IMR-90 (cell line): ENCODE data around the gene PKD2L1. TPM values are rescaled to one million over a fixed set of nuclear protein-coding genes. Genes with fewer than 3 reads are reported as not detected.

Experiments used
- ATAC-seq: fragments of 200-7000 bp; cut with Tn5 transposase; 2 replicates; pipeline ENCODE4 v1.9.1; 2020; ENCODE audit warnings: low read depth, mild to moderate bottlenecking, moderate library complexity
- BruUV-seq: library from RNA; stranded (reverse); fragments of 400-500 nt; replicated peaks from 2 replicates; lab custom pipeline; 2021; lab: Mats Ljungman, UMichigan
- CTCF ChIA-PET: fragments of 300-600 bp; formaldehyde crosslinking; extraction: SDS; loops from one replicate; lab custom pipeline; 2021; ENCODE audit warnings: antibody characterized with exemption; lab: Yijun Ruan, JAX
- POLR2A ChIA-PET: fragments of 300-600 bp; sonication (Branson Sonifier 250); formaldehyde crosslinking; loops from one replicate; lab custom pipeline; 2022; ENCODE audit warnings: antibody characterized with exemption; ENCODE audit not compliant: unreplicated experiment; lab: Charles Lee
- DNase-seq: peaks from one replicate; pipeline ENCODE4 v3.0.0; 2013
- H2AFZ ChIP-seq: replicated peaks from 2 replicates; pipeline ENCODE3; 2013; ENCODE audit warnings: low read length, mild to moderate bottlenecking; ENCODE audit not compliant: poor library complexity
- H2AK5ac ChIP-seq: 2 replicates; pipeline ENCODE4 v1.6.1; 2013; ENCODE audit warnings: low read depth, low read length, inconsistent platforms
- H2AK9ac ChIP-seq: replicated peaks from 2 replicates; pipeline ENCODE3; 2013; ENCODE audit warnings: mild to moderate bottlenecking, low read depth, low read length, moderate library complexity; ENCODE audit not compliant: poor library complexity
- H2BK120ac ChIP-seq: 2 replicates; pipeline ENCODE4 v1.6.1; 2013; ENCODE audit warnings: low read depth, low read length, inconsistent platforms
- H2BK15ac ChIP-seq: 3 replicates; pipeline ENCODE4 v1.6.1; 2013; ENCODE audit warnings: low read depth, low read length, inconsistent platforms
- H2BK20ac ChIP-seq: 2 replicates; pipeline ENCODE4 v1.6.1; 2013; ENCODE audit warnings: low read depth, mild to moderate bottlenecking, inconsistent platforms, low read length, moderate library complexity
- H2BK5ac ChIP-seq: 2 replicates; pipeline ENCODE4 v1.6.1; 2013; ENCODE audit warnings: mild to moderate bottlenecking, low read depth, low read length, inconsistent platforms; ENCODE audit not compliant: poor library complexity, severe bottlenecking
- H3K14ac ChIP-seq: replicated peaks from 2 replicates; pipeline ENCODE4 v1.6.1; 2013; ENCODE audit warnings: low read depth, low read length, inconsistent platforms
- H3K18ac ChIP-seq: 2 replicates; pipeline ENCODE4 v1.6.1; 2013; ENCODE audit warnings: low read depth, low read length, control low read depth
- H3K23ac ChIP-seq: 2 replicates; pipeline ENCODE4 v1.6.1; 2013; ENCODE audit warnings: low read depth, low read length, inconsistent platforms
- H3K27ac ChIP-seq: 2 replicates; pipeline ENCODE4 v1.5.1; 2013; ENCODE audit warnings: mild to moderate bottlenecking, control low read depth, low read length; ENCODE audit not compliant: insufficient read depth
- H3K27me3 ChIP-seq: 2 replicates; pipeline ENCODE4 v1.6.1; 2013; ENCODE audit warnings: low read length; ENCODE audit not compliant: control insufficient read depth, insufficient read depth
- H3K36me3 ChIP-seq: 2 replicates; pipeline ENCODE4 v1.6.1; 2013; ENCODE audit warnings: low read length, mixed read lengths; ENCODE audit not compliant: control insufficient read depth, insufficient read depth
- H3K4ac ChIP-seq: 2 replicates; pipeline ENCODE4 v1.6.1; 2013; ENCODE audit warnings: low read depth, low read length, inconsistent platforms
- H3K4me1 ChIP-seq: 2 replicates; pipeline ENCODE4 v1.6.1; 2013; ENCODE audit warnings: low read length, mixed read lengths; ENCODE audit not compliant: control insufficient read depth, insufficient read depth
- H3K4me2 ChIP-seq: 2 replicates; pipeline ENCODE4 v1.6.1; 2013; ENCODE audit warnings: low read depth, mild to moderate bottlenecking, control low read depth, low read length, moderate library complexity
- H3K4me3 ChIP-seq: 2 replicates; pipeline ENCODE4 v1.5.1; 2013; ENCODE audit warnings: low read depth, mild to moderate bottlenecking, control low read depth, low read length, moderate library complexity; ENCODE audit not compliant: insufficient read depth
- H3K56ac ChIP-seq: 2 replicates; pipeline ENCODE4 v1.6.1; 2013; ENCODE audit warnings: low read length, inconsistent platforms; ENCODE audit not compliant: insufficient read depth; ENCODE audit errors: extremely low read depth
- H3K79me1 ChIP-seq, 2 experiments: 2 replicates each; pipeline ENCODE4 v1.6.1; 2013; ENCODE audit warnings: low read length in 2 of 2, inconsistent platforms in 1 of 2, low read depth in 1 of 2
- H3K9ac ChIP-seq: 2 replicates; pipeline ENCODE4 v1.6.1; 2013; ENCODE audit warnings: low read depth, low read length, control low read depth
- H3K9me1 ChIP-seq: 2 replicates; pipeline ENCODE4 v1.6.1; 2013; ENCODE audit warnings: low read length, inconsistent platforms; ENCODE audit not compliant: insufficient read depth
- H3K9me3 ChIP-seq: 2 replicates; pipeline ENCODE4 v1.6.1; 2013; ENCODE audit warnings: low read length; ENCODE audit not compliant: control insufficient read depth, insufficient read depth
- H4K20me1 ChIP-seq: 2 replicates; pipeline ENCODE4 v1.6.1; 2013; ENCODE audit warnings: low read length, inconsistent platforms; ENCODE audit not compliant: insufficient read depth
- H4K5ac ChIP-seq: 2 replicates; pipeline ENCODE4 v1.6.1; 2013; ENCODE audit warnings: mild to moderate bottlenecking, low read depth, low read length, control low read depth
- H4K8ac ChIP-seq, 2 experiments: 2 replicates each; pipeline ENCODE4 v1.6.1; 2013; ENCODE audit warnings: low read depth in 2 of 2, low read length in 2 of 2, control low read depth in 1 of 2, inconsistent platforms in 1 of 2
- H4K91ac ChIP-seq: 2 replicates; pipeline ENCODE4 v1.6.1; 2013; ENCODE audit warnings: low read depth, low read length, inconsistent platforms; ENCODE audit not compliant: insufficient read depth
- RCOR1 ChIP-seq: IDR thresholded peaks from 2 replicates; pipeline ENCODE4 v1.6.1; 2012; ENCODE audit warnings: mild to moderate bottlenecking, low read length, improper control_type of control experiment; ENCODE audit not compliant: insufficient replicate concordance
- WGBS, 2 experiments: methylation state at CpG; one replicate each; pipeline versions ENCODE4 v1.1.5 to v1.1.7; 2013; ENCODE audit warnings: missing lambda C conversion rate in 2 of 2; ENCODE audit not compliant: insufficient read length in 1 of 2; ENCODE audit errors: extremely low coverage in 2 of 2; 5-methylcytosine and 5-hydroxymethylcytosine counted together
- dilution Hi-C: fragments of 300-500 bp; cut with HindIII; formaldehyde crosslinking; loops from one replicate; pipeline ENCODE4 v1.14.3; 2018; ENCODE audit warnings: low sequenced_read_pairs; ENCODE audit not compliant: unreplicated experiment
- in situ Hi-C: fragments of 300-500 bp; cut with MboI; formaldehyde crosslinking; loops from 3 replicates; pipeline ENCODE4 v1.14.3; 2019; ENCODE audit warnings: low sequenced_read_pairs, inconsistent platforms, mixed read lengths
- intact Hi-C: fragments of 100-400 bp; cut with micrococcal nuclease; formaldehyde crosslinking; loops from 2 replicates; pipeline ENCODE4 v1.10.0; 2022
- polyA plus RNA-seq, 3 experiments: library from polyadenylated mRNA; depleted of rRNA; stranded (reverse); fragments of >200 nt; gene quantifications; 2 replicates each; pipeline ENCODE4 v1.2.3, GENCODE V29; 2012; ENCODE audit warnings: low replicate concordance in 1 of 3
- total RNA-seq: library from RNA; depleted of rRNA; stranded (reverse); fragments of >200 nt; gene quantifications from 2 replicates; pipeline ENCODE4 v1.2.3, GENCODE V29; 2012

Gene PKD2L1
- total and polyA plus RNA-seq, 2 of the 4 experiments (the other 2 are of a cell fraction) = not detected

- no peak overlapping the region for H3K23ac ChIP-seq
- in situ Hi-C loops (loop anchor here (25.0 kb wide), 1 partner anchor 538 kb away; no protein-coding TSS in a partner anchor), dilution Hi-C loops (no loop called here), intact Hi-C loops (no loop called here)
- H3K27ac ChIP-seq = no peak overlapping the region
- WGBS, 2 experiments = 60% methylated on average over 1 of the region's 3 CpGs; no CpG with 5 or more reads in 1 of the 2 experiments
- no peak overlapping the region for H3K14ac ChIP-seq
- no peak overlapping the region for H3K18ac ChIP-seq
- DNase-seq (no peak), ATAC-seq (no peak)
- H3K4ac ChIP-seq = no peak overlapping the region
- no peaks in the 10 kb centered on the region for H3K27me3 ChIP-seq
- H3K9me1 ChIP-seq = peaks cover 15% of the 10 kb centered on the region
- no peak overlapping the region for H4K5ac ChIP-seq
- peaks cover 43% of the 10 kb centered on the region; the same call in 1 of the 2 replicates for H4K20me1 ChIP-seq
- BruUV-seq = no TSS peak
- no peak overlapping the region for H2AK9ac ChIP-seq
- peaks cover 12 to 61% of the 10 kb centered on the region in 2 experiments for H3K79me1 ChIP-seq
- no peaks in the 10 kb centered on the region for H3K9me3 ChIP-seq
- H3K36me3 ChIP-seq = peaks cover 41% of the 10 kb centered on the region
- no peak overlapping the region for H3K9ac ChIP-seq
- no peak for TF ChIP-seq RCOR1
- H3K4me1 ChIP-seq = peaks cover 14% of the 10 kb centered on the region
- ChIA-PET CTCF (interaction anchor here (2.6 kb wide), 1 partner anchor 84 kb away, joined by 8 read pairs; no protein-coding TSS in a partner anchor), POLR2A (interaction anchor here (1.2 kb wide), 1 partner anchor 24 kb away, joined by 4 read pairs; no protein-coding TSS in a partner anchor)
- no peak overlapping the region for H2AK5ac ChIP-seq
- no peak overlapping the region for H2AFZ ChIP-seq
- H2BK5ac ChIP-seq = no peak overlapping the region
- H3K4me2 ChIP-seq = no peak overlapping the region; the same call in 1 of the 2 replicates
- no peak overlapping the region for H4K8ac ChIP-seq
- no peak overlapping the region for H2BK20ac ChIP-seq
- no peak overlapping the region for H4K91ac ChIP-seq
- no peak overlapping the region for H2BK15ac ChIP-seq
- no peak overlapping the region for H3K56ac ChIP-seq
- H3K4me3 ChIP-seq = no peak overlapping the region
- H2BK120ac ChIP-seq = no peak overlapping the region
Measured at GRCh38 chr10:100349672-100350071, 19.6 kb upstream of the PKD2L1 start.
